Retinal pigment epithelial cell (primary cell): ENCODE data around the gene TCF12.

Experiments
- DNase-seq: peaks from one replicate; pipeline ENCODE4 v3.0.0-alpha.2; 2010; ENCODE audit warnings: low read depth
- H3K4me3 ChIP-seq: 2 replicates; pipeline ENCODE4 v1.5.1; 2011; ENCODE audit warnings: mild to moderate bottlenecking, low read length, control low read depth, moderate library complexity
- TF ChIP-seq, protein P1 (sequence below): conservative IDR thresholded peaks from 2 replicates; pipeline ENCODE4 v1.5.1; 2011; ENCODE audit warnings: low read depth, low read length, control low read depth, inconsistent platforms

Gene TCF12

DNA sequence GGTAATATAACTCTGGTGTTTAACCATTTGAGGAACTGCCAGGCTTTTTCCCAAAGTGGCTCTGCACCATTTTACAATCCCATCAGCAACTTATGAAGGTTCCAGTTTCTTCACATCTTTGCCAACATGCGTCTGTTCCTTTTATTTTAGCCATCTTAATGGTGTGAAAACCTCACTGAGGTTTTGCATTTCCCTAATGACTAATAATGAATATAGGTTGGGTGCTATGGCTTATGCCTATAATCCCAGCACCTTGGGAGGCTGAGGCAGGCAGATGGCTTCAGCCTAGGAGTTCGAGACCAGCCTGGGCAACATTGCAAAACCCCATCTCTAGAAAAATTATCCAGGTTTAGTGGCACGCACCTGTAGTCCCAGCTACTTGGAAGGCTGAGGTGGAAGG lies 210.6 kb downstream of the TCF12 start:
- DNase-seq: no peak
- H3K4me3 ChIP-seq: no peak overlapping the region
- TF ChIP-seq, protein P1, sequence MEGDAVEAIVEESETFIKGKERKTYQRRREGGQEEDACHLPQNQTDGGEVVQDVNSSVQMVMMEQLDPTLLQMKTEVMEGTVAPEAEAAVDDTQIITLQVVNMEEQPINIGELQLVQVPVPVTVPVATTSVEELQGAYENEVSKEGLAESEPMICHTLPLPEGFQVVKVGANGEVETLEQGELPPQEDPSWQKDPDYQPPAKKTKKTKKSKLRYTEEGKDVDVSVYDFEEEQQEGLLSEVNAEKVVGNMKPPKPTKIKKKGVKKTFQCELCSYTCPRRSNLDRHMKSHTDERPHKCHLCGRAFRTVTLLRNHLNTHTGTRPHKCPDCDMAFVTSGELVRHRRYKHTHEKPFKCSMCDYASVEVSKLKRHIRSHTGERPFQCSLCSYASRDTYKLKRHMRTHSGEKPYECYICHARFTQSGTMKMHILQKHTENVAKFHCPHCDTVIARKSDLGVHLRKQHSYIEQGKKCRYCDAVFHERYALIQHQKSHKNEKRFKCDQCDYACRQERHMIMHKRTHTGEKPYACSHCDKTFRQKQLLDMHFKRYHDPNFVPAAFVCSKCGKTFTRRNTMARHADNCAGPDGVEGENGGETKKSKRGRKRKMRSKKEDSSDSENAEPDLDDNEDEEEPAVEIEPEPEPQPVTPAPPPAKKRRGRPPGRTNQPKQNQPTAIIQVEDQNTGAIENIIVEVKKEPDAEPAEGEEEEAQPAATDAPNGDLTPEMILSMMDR: no peak

DNA sequence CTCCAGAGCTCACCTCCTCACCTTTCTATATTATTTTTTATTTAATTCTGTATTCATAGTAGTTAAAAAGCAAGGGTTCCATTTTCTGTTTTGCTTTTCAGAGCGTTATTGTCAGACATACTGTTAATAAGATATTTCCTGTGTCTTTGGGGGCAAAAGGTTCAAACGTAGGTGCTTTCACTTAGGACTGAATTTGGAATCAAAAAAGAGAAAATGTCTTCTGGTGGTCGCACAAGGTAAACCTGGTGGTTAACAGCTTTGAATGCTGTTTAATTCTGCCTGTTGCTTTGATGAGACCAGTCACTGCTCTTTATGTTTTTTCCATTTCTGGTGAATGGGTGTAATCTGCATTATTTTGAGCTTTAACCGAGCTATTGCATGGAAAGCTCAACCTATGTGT lies 212.5 kb downstream of the TCF12 start:
- no peak overlapping the region for H3K4me3 ChIP-seq
- TF ChIP-seq, protein P1: no peak
- no peak for DNase-seq

DNA sequence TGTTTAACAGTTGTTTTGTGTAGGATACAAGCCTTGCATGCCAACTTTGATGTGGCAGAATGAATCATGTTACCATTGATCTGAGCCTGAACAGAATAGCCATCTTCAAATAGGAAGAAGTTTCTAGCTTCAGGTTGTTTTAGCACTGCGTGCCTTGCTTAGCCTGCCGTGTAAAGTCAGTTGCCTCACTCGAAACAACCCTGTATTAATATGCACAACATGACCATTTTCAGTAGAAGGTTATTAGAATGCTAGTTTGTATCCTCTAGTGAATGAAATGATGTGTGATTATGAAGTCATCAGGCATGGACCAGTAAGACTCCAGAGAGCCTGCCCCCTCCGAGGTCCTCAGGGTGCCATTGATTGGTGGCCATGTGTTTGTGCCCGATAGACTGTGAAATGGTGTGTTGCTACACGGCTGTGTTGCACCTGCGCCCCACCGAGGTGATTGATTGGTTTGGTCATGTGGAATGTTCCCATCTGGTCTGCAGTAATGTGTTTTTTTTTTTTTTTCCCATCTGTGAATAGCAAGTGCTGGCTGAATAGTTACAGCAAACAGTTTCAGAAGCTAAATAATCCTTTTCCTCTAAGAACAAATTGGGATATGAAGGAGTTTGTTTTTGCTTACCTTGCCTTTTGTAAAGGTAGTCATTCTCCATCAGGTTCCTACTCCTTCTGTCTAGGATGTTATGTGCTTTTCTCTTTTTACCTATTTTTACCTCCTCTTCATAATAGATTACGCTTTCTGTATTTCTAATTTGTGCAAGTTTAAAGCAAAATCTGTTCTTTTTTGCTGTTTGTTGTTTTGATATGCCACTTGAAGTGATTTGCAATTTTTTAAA lies 214.9 kb downstream of the TCF12 start:
- peak; percentile 48 for DNase-seq
- TF ChIP-seq, protein P1: no peak
- no peak overlapping the region for H3K4me3 ChIP-seq

DNA sequence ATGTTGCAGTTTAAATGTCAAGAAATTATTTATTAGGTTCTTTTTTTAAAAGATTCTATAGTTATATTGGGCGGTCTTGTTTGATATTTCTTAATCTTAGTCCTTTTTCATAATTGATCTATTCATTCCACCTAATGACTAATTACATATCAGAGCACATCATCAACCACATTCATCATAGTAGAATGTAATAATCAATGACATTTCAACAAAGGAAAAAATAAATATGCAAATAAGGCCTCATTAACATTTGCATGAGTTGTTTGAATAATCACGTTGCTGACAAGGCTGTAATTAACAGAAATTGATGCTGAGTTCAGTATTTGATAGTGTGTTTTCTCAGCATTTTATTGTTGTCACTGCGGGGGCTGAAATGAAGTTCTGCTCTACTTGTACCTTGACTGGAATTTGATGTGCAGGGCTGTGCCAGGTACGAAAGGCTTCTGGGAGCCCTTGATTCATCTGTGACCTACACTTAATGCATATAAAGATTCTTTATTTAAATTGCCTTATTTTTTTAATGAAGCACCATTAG lies 215.7 kb downstream of the TCF12 start:
- H3K4me3 ChIP-seq: no peak overlapping the region
- TF ChIP-seq, protein P1: no peak
- no peak for DNase-seq

GRCh38 chr15:57134851-57135250 lies 216.4 kb downstream of the TCF12 start:
- TF ChIP-seq, protein P1: no peak
- DNase-seq: no peak
- H3K4me3 ChIP-seq: no peak overlapping the region

DNA sequence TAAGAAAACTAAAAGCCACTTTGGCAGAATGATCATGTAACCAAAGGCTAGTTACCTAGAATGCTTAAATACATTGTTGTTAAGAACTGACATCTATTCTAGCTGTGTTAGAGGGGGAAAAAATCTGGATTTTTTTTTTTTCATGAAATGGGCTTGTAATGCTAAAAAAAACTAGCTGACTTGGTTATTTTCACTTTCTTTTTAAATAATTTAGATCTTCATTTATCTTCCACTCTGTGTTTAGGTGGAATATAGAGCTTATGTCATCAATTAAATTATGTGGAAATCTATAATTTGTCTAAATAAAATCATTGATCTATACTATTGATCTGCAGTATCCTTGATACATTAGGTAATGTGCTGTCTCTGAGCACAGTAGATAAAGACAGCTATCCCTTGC lies 217.4 kb downstream of the TCF12 start:
- no peak overlapping the region for H3K4me3 ChIP-seq
- TF ChIP-seq, protein P1: no peak
- no peak for DNase-seq

GRCh38 chr15:57138349-57138788 lies 219.9 kb downstream of the TCF12 start:
- H3K4me3 ChIP-seq: no peak overlapping the region
- TF ChIP-seq, protein P1: peak; percentile 95
- DNase-seq: peak; percentile 83
